HEK293T (cell line): ENCODE measurements around the gene ZNF692.

Experiments
- BHLHE40 ChIP-seq: fragments of 450-650 bp; IDR thresholded peaks from 2 replicates; pipeline ENCODE4 v1.6.1; 2016; ENCODE audit warnings: mild to moderate bottlenecking, moderate library complexity, borderline replicate concordance
- CTBP1 ChIP-seq: fragments of 450-650 bp; IDR thresholded peaks from 2 replicates; pipeline ENCODE4 v1.6.1; 2016; ENCODE audit warnings: borderline replicate concordance
- ELF4 ChIP-seq: fragments of 450-650 bp; IDR thresholded peaks from 2 replicates; pipeline ENCODE4 v1.6.1; 2017; ENCODE audit warnings: antibody characterized with exemption
- FOXA1 ChIP-seq: fragments of 450-650 bp; IDR thresholded peaks from 2 replicates; pipeline ENCODE4 v1.6.1; 2016; ENCODE audit warnings: mild to moderate bottlenecking
- FOXK2 ChIP-seq: fragments of 450-650 bp; IDR thresholded peaks from 2 replicates; pipeline ENCODE4 v1.6.1; 2016; ENCODE audit warnings: mild to moderate bottlenecking
- FOXM1 ChIP-seq: fragments of 450-650 bp; IDR thresholded peaks from 2 replicates; pipeline ENCODE4 v1.6.1; 2017; ENCODE audit warnings: mild to moderate bottlenecking, borderline replicate concordance
- LEF1 ChIP-seq: fragments of 450-650 bp; IDR thresholded peaks from 2 replicates; pipeline ENCODE4 v1.6.1; 2017; ENCODE audit warnings: mild to moderate bottlenecking, borderline replicate concordance
- NFRKB ChIP-seq: fragments of 450-650 bp; IDR thresholded peaks from 2 replicates; pipeline ENCODE4 v1.6.1; 2016; ENCODE audit warnings: mild to moderate bottlenecking, moderate library complexity
- SP1 ChIP-seq: fragments of 450-650 bp; IDR thresholded peaks from 2 replicates; pipeline ENCODE4 v1.6.1; 2017
- ZNF384 ChIP-seq: fragments of 450-650 bp; IDR thresholded peaks from 2 replicates; pipeline ENCODE4 v1.6.1; 2016
- TF ChIP-seq, protein P1 (sequence below): fragments of 450-650 bp; IDR thresholded peaks from 2 replicates; pipeline ENCODE4 v1.6.1; 2016

DNA sequence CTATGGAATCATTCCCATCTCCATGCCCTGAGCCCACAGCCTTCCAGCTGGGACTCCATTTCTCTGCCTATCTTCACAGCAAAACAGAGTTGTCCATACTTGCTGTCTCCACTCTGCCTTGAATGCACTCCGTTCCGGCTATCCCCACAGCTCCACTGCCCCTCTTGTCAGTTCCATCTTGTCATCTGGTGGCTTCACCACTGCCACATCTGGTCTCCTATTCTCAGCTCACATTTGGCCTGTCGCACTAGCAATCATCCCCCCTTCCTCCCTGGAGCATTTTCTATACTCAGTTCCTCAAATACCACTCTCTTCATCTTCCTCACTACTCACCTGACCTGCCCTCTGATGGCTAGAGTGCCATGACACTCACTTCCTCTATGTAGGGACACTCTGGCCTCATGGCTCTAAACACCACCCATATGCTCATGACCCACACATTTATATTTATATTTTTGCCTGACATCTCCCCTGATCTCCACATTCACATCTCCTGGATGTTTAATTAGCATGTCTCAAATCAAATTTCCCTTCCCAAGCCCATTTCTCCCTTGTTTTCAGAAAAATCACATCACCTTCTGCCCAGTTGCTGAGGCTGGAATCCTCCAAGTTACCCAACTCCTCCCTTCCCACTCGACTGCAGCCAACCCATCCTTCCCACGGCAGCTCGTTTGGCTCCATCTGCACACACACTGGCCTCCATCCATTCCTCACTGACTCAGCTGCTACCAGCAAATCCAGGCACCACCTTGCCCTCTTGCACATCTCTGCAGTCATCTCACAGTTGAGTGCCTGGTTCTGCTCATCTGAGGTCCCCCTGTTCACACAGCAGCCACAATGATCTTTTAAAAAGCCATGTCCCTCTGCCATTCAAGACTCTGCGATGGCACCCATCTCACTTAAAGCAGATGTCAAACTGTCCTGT lies 6.1 kb downstream of the ZNF692 start:
- no peak for TF ChIP-seq SP1
- no peak for TF ChIP-seq CTBP1
- TF ChIP-seq FOXK2, result no peak
- TF ChIP-seq NFRKB, result no peak
- no peak for TF ChIP-seq FOXA1
- TF ChIP-seq, protein P1, sequence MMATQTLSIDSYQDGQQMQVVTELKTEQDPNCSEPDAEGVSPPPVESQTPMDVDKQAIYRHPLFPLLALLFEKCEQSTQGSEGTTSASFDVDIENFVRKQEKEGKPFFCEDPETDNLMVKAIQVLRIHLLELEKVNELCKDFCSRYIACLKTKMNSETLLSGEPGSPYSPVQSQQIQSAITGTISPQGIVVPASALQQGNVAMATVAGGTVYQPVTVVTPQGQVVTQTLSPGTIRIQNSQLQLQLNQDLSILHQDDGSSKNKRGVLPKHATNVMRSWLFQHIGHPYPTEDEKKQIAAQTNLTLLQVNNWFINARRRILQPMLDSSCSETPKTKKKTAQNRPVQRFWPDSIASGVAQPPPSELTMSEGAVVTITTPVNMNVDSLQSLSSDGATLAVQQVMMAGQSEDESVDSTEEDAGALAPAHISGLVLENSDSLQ, result no peak
- no peak for TF ChIP-seq LEF1
- no peak for TF ChIP-seq BHLHE40
- TF ChIP-seq ZNF384, result no peak
- TF ChIP-seq FOXM1, result no peak
- TF ChIP-seq ELF4, result no peak
